ENCODE data around the gene FAM181A.
A peak's percentile ranks its signal among the peaks of the same experiment; 100 is the strongest.

Gene FAM181A

DNA sequence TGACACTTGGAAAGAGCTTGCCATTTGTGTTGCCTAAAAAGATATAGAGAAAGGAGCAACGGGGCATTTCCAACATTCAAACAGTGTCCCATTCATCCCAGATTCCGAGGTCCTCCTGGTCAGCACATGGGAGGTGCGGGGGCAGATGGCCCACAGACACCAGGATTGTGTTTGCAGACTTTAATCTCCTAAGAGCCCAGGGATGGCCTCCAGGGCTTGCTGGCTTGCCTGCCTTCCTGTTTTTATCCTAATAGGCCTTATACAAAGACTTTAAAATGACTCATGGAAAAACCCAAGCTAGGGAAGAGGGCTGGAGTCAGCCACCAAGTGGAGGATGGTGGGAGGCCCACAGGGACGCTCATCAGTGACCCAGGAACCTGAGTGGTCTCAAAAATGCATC is 21.5 kb upstream of the FAM181A start:
- no peak for DNase-seq

DNA sequence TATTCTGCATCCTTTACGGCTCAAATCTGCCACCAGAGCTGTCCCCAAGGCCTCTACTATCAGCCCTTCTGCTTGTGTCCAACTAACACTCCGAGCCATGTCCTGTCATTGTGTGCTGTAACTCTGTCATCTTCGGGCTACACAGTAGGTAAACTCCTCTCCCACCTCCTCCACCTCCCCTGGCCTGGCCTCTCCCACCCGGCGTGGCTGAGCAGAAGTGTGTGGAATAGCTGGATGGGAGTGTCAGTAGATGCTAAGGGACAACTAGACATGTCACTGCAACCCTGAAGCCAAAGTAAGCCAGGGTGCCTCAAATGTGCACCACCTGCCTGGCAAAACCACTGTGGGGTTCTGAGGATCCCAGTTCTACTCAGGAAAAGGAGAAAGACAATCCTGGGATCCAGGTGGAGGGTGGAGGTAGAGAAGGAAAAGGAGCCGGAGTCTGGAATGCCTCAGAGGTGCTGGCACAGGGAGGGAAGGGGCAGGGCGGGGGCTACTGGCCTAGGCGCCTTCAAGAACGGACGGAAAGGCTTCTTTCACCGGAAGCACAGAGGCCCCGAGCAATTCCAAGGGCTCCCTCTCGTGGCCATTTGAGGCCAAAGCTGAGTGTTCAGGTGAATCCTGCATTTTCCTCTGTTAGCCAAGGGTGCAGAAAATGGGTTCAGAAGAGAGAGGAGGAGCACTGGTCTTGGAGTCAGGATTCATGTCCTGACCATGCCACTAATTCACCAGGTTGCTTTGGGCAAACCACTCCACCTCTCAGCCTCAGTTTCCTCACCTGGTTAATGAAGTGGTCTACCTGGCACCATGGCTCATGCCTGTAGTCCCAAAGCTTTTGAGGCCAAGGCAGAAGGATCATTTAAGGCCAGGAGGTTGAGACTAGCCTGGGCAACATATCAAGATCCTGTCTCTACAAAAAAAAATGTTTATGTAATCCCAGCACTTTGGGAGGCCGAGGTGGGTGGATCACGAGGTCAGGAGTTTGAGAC is 20.5 kb upstream of the FAM181A start:
- peak; percentile 61 for DNase-seq

DNA sequence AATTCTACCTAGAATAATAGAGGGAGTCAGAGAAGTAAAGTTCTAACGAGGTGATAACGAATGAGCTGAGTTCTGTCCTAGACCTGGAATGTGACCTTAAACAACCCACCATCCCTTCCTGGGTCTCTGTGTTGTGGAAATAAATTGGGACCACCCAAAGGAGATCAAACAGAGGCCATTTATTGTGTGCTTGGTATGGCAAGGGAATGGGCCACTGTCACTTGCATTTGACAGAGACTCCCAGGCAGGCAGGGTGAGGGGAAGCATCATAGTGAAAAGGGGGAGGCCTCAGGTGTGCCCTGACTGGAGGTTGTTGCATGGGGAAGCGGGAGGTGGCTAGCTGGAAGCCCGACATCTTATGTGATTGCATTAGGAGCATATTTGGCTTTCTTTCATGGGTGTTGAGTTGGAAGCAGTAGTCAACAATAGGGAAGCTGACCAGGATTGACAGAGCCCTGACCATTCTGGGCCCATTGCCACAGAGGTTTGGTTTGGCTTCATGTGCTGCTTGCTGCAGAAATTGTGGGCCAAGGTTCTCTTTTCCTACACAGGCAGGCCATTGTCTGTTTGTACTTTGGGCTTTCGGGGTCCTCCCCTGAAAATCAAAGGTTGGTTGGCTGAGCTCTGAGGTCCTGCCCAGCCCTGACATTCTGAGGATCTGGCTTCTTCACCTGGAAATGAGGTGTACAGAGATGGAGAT is 17.6 kb upstream of the FAM181A start:
- DNase-seq: no peak

DNA sequence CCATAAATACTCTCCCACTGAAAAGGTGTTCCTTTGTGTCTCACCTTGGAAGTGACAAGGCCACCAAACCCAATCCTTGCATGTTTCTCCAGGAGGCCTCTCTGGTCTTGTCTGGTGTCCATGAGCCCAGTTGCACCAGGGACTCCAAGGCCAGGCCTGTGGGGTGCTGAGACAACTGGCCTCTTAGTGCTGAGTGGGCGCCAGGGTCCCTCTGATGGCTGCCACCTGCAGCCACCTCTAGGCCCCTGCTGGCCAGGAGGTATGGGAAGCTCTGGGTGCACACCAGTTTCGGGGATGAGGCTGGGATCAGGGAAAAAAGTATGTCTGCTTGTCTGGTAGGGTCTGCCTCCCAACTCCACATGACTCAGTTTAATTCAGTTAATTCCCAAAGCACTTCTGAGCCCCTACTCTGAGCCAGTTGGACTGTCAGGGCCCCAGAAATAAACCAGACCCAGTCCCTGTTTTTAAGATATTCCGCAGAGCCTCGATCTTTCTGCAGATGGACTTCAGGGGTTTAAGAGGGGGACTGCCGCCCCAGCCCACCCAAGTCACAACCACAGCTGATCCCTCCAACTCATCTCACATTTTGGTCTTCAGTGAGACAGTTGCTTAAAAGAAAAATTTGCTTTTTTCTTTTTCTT is 15.0 kb upstream of the FAM181A start:
- no peak for DNase-seq

DNA sequence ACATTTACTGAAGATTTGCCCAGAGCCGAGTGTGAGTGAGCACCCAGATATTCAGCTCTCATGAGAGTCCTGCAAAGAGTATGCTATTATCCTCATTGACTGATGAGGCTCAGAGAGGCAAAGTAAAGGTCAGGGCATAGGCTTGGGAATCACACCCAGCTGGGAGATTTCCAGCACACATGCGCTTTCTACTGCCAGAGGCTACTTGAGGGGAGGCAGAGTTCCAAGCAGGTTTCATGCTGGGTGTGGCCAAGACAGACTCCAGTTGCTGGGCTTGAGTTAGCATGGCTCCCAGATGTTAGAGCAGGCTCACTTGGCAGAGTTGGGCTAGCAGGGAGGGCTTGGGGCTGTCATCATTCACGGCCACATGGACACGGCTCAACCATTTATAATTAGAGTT is 14.4 kb upstream of the FAM181A start:
- DNase-seq: no peak

DNA sequence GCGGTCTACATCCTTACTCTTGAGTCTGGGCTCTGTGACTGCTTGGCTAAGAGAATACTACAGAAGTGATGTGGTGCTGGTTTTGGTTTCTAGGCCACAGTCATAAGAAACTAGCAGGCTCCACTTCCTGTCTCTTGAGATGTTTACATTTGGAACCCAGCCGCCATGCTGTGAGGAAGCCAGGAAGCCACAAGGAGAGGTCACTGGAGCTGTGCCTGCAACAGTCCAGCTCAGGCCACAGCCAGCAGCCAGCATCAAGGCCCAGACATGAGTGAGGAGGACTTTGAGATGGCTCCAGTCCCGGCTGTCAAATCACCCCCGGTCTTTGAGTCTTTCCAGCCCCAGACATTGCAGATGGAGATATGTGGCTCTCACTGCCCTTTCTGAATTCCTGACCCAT is 12.9 kb upstream of the FAM181A start:
- no peak for DNase-seq

DNA sequence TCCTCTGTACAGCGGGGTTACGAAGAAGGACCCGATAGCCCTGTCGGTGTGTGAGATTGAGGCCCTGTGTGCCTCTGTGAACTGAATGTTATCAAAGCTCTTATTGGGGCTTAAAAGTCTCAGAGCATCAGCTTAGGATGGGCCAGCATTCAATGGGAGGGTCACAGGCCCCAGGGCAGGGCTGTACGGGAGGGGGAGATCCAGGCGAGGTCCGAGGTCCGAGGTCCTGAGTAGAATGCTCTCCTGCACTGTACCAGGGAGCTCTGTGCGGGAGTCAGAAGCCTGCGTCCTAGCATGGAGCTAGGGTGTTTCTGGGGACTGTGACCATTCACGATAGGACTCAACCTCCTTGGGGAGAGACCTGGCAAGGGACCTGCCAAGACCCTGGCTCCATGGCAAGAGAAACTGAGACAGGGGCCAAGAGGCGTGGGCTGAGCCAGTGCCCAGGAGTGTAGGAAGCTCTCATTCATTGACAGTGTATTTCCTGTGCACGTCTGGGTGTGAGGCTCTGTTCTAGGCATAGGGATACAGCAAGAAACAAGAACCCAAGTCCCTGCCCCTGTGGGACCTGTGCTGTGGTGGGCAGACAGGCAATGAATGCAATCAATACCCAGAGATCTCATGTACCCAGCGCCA is 12.0 kb upstream of the FAM181A start:
- DNase-seq: no peak

DNA sequence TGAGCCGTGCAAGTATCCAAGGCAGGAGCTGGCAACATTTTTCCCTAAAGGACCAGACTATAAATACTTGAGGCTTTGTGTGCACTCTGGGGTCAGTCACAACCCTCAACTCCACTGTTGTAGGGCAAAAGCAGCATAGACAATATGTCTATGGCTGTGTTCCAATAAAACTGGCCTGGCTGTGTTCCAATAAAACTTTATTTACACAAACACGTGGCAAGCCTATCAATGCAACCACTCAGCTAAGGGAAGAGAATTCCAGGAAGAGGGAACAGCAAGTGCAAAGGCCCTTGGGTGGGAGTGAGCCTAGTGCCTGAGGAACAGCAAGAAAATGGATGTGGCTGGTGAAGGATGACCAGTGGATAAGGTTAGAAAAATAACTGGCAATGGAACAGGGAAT is 11.3 kb upstream of the FAM181A start:
- no peak for DNase-seq

DNA sequence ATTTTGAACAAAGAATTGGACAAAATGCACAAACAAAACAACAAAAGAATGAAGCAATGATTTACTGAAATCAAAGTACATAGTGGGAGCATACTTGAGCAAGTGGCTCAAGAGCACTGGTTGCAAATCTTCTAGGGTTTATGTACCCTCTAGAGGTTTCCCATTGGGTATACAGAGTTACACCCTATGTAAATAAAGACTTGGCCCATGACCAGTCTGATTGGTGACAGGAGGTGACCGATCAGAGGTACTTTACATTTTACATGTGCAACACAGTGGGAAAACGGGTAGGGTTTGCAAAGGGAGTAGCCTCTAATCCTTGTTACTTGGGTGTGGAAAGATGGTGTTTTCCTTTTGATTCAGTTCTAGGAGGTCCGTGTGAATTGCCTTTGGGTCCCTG is 10.6 kb upstream of the FAM181A start:
- DNase-seq: no peak

DNA sequence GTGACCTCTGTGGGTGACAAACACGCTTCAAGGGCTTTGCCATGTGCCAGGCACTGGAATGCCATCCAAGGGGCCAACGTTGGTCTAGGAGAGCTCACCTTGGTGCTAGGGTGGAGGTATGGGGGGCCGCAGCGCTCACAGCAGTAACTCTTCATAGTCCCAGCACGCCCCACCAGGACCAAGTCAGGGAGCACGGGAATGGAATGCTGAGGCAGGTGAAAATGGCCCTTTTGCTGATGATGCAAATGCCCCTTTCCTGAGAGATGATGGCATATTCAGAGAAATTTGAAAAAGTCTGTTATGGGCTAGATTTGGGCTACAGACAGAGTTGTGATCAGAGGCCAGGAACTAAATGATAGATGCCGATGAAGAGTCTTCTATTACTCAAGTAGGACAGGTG is 10.0 kb upstream of the FAM181A start:
- no peak for DNase-seq

DNA sequence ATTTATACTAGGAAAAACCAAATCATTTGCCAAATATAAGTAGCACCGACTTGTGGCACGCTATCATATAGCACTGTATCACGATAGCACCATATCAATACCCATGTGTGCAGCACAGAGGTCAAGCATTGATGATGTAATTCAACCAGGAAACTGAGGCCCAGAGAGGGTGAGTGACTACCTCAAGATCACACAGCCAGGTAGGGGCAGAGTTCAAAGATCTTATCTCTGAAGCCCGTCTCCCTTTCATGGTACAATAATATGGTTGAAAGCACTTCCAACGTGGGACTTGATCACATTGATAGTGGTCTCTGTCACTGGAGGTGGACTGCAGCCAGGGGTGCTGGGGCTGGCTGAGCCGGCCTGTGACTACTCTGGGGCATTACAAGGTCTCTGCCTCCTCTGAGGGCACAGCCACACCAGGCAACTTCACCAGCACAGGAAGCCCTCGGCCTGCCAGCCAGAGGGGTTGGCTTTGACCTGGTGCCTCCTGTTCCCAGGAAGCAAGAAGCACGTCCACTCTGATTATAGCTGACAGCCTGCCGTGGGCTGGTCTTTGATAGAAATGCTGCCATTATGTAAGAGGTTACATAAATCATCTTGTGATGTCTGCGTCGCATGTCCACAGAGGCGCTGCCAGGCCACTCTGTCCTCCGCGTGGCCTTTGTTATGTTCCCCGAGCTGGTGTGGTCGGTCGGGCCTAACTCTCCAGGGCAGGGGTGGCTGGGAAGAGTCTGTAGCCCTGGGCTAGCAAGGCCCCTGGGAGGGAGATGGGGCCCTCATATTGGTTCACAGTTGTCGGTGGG is 5.9 kb upstream of the FAM181A start:
- DNase-seq: no peak

DNA sequence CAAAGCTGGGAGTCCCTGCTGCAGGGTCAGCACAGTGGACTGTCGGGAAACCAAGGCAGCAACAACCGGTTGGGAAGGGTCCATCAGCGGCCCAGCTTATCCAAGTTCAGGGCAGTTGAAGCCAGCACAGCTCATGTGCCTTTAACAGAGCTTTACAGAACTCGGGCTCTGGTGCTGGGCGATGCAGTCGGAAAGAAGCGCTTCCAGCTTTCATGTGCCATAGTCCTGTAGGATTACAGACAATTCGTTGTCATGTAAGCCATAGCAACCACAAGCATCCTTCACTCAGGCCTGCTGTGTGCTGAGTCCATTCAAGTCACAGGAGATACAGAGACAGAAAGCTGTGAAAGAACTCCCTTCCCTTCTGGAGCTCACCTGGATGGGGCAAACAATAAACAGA is 3.5 kb upstream of the FAM181A start:
- no peak for DNase-seq

DNA sequence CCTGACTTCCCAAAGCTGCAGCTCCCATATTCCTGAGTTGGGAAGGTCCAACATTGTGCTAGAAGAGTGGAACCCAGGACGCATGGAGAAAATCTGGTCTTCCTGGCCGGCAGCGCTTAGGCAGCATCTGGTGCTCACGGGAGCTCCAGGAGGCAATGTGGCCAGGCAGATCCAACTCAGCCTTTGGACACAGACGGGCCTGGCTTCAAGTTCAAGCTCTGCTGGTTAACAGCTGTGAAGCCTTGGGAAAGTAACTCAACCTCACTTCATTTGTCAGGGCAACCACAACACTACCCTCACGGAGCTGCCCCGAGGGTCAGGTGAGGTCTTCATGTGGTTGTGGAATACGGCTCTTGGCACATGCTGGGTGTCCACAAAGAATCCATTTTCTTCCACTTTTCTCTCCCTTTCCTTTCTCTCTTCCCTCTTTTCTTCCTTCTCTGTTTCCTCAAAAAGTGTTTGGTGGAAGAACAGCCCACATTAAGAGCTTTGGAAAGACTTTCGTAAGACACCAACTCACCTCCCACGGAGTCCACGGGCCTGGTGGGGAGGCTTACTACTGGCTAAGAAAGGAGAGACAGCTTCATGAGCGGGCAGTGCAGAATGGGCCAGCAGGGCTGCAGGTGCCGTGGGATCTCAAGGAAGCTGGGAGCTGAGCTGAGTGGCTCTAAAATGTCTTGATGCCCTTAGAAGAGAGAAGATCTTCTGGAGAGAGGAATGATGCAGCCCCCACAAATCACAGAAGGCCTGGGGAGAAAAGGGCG is 2.4 kb upstream of the FAM181A start:
- DNase-seq: no peak

DNA sequence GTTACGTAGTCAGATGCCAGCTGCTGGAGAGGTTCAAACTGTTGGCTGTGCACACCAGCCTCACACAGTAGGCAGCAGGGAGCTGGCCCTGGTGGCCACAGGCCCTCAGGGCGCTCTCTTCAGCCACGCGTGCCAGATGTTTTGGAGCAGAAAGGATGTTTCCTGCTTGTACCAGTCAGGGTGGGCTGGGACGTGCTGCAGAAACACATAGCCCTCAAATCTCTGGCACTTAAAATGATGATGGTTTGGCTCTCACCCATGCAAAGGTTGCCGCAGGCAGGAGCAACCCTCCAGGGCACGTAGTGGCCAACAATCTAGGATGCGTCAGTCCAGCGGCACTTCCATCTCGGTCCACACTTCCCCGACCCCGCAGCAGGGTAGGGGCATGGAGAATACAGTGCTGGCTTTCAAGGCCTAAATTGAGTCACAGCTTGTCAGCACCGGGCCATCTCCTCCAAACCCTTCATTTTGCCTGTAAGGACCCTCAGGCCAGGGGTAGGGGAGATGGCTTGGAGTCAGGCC is 1.7 kb upstream of the FAM181A start:
- DNase-seq: no peak

DNA sequence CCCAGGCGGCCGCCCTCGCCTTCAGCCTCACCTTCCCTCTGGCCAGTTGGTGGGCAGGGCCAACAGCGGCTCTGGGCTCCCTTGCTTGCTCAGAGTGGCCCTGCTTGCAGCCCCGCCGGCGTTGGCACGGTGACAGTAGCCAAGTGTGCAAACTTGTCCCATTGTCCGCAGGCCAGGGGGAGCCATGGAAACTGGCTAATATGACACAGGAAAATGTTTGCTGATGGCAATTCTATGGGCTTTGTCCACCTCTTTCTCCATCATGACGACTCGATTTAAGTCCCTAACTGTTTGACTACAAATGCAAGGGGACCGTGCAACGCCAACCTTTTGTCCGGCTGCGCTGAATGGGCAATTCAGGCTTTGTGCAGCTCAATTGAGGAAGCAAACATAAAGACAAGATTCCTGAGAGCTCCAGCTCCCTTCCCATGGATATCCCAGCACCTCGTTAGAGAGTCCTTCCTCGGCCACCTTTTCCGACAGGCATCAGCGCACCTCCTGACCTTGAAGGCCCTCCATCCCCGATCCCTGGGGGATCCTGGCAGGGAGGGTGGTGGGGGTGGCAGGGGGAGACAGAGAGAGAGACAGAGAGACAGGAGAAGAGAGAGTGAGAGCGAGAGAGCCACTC is 785 bp upstream of the FAM181A start:
- DNase-seq: no peak

DNA sequence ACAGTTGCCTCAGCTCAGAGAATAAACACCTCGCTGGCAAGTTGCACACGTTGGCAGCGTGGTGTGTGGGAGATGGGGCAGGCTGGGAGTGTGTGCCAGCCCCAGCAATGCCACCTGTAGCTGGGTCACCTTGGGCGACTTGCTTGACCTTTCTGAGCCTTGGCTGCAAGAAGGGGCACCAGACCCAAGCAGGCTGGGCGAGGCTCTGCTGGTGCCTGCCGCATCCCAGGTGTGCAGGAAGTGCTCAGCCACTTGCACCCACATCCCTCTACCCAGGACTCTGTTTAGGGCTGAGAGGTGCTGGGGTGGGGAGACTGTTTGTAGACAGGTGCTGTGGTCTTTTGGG is 629 bp downstream of the FAM181A start:
- no peak for DNase-seq

DNA sequence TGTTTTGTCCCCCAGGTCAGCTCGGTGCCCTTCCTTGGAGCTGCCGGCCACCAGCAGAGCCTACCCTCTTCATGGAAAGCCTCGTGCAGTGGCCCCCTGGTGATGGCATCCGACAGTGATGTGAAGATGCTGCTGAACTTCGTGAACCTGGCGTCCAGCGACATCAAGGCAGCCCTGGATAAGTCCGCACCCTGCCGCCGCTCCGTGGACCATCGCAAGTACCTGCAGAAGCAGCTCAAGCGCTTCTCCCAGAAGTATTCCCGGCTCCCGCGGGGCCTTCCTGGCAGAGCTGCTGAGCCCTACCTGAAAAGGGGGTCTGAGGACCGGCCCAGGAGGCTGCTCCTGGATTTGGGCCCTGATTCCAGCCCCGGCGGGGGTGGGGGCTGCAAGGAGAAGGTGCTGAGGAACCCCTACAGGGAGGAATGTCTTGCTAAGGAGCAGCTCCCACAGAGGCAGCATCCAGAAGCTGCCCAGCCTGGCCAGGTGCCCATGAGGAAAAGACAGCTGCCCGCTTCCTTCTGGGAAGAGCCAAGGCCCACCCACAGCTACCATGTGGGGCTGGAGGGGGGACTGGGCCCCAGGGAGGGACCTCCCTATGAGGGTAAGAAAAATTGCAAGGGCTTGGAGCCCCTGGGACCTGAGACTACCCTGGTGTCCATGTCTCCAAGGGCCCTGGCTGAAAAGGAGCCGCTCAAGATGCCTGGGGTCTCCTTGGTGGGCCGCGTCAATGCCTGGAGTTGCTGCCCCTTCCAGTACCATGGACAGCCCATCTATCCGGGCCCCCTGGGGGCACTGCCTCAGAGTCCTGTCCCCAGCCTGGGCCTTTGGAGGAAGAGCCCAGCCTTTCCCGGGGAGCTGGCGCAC is 1.3 kb downstream of the FAM181A start:
- no peak for DNase-seq

DNA sequence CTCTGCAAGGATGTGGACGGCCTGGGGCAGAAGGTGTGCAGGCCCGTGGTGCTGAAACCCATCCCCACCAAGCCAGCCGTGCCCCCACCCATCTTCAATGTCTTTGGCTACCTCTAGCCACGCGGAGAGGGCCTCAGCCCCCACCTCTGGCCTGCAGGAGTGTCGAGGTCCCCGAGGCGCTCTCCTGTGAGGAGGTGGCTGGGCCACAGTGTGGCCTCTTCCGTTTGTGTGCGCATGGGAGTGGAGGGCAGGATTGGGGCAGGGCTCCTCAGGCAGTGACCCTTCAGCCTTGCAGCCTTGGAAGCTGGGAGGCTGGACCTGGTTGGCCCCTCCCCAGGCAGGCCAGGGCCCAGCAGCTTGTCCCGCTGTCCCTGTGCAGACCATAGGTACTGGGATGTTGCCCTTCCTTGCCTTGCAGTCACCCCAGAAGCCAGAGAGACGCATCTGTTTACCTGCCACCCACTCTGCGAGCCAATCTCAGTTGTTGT is 1.9 kb downstream of the FAM181A start:
- no peak for DNase-seq

DNA sequence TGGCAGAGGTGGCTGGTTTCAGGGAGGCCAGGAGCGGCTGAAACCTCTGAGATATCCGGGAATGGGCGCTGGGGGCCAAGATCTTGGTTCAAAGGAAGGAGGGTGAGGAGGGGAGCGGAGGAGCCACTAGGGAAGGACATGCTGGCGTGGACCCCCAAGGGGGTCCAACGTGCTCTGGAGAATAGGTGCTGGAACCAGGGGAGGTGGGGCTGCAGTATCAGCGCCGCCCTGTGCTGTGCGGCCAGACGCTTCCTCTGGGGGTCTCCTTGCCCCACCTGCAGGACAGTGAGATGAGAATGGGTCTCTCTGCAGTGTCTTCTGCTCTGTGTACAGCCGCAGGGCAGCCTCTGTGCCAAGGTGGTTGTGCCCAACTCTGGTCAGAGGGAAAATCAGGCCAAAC is 2.5 kb downstream of the FAM181A start:
- DNase-seq: no peak
